ENCODE data around the gene DNAJC7. TPM values are rescaled to one million over a fixed set of nuclear protein-coding genes. Genes with fewer than 3 reads are reported as not detected.

The DNAJC7 gene
- total RNA-seq, 2 experiments from 2014 or later: 86.6 to 94.8 TPM

- ATAC-seq (no peak), DNase-seq (no peak)
- H3K4me1 Mint-ChIP-seq: no peaks in the 10 kb centered on the region
- H3K36me3 Mint-ChIP-seq (ENCODE audit: low read depth): no peaks in the 10 kb centered on the region
- H3K9me3 Mint-ChIP-seq (ENCODE audit: low read depth): no peaks in the 10 kb centered on the region
- CTCF ChIA-PET: interaction anchor here (0.6 to 1.3 kb wide), 5 partner anchors 13 to 231 kb away, joined by 3 to 4 read pairs (median 4); no protein-coding TSS in a partner anchor
- POLR2A ChIA-PET: interaction anchor here (0.7 kb wide), 1 partner anchor 82 kb away, joined by 3 read pairs; no protein-coding TSS in a partner anchor
- intact Hi-C loops (cut with DNase I, micrococcal nuclease): no loop called here
- no peaks in the 10 kb centered on the region for H3K27me3 Mint-ChIP-seq
- no peak overlapping the region for H3K27ac Mint-ChIP-seq
- no peak overlapping the region for H3K4me3 Mint-ChIP-seq
These were observed 68.3 kb downstream of the DNAJC7 start for GRCh38 chr17:41948762-41949460.

- no peaks in the 10 kb centered on the region for H3K36me3 Mint-ChIP-seq (ENCODE audit: low read depth)
- H3K27me3 Mint-ChIP-seq: no peaks in the 10 kb centered on the region
- no peak overlapping the region for H3K27ac Mint-ChIP-seq
- H3K4me1 Mint-ChIP-seq: no peaks in the 10 kb centered on the region
- ATAC-seq (no peak), DNase-seq (no peak)
- no peaks in the 10 kb centered on the region for H3K9me3 Mint-ChIP-seq (ENCODE audit: low read depth)
- POLR2A ChIA-PET: no interaction called here
- CTCF ChIA-PET: interaction anchor here (1.3 kb wide), 1 partner anchor 16 kb away, joined by 4 read pairs; no protein-coding TSS in a partner anchor
- no peak overlapping the region for H3K4me3 Mint-ChIP-seq
- intact Hi-C loops (cut with DNase I, micrococcal nuclease): no loop called here
These were observed 72.3 kb downstream of the DNAJC7 start for GRCh38 chr17:41944943-41945342.

- ATAC-seq (no peak), DNase-seq (no peak)
- Mint-ChIP-seq H3K27ac (no peak overlapping the region), H3K9me3 (ENCODE audit: low read depth) (no peaks in the 10 kb centered on the region), H3K36me3 (ENCODE audit: low read depth) (no peaks in the 10 kb centered on the region), H3K27me3 (no peaks in the 10 kb centered on the region), H3K4me3 (no peak overlapping the region), H3K4me1 (no peaks in the 10 kb centered on the region)
- CTCF ChIA-PET: interaction anchor here (0.7 kb wide), 1 partner anchor 185 kb away, joined by 3 read pairs; no protein-coding TSS in a partner anchor
- POLR2A ChIA-PET: interaction anchor here (1.0 kb wide), 1 partner anchor 15 kb away, joined by 3 read pairs; no protein-coding TSS in a partner anchor
- intact Hi-C loops (cut with DNase I, micrococcal nuclease): no loop called here
These were observed 73.7 kb downstream of the DNAJC7 start for GRCh38 chr17:41943492-41943891.

GRCh38 chr17:41942626-41943373 is 74.4 kb downstream of the DNAJC7 start:
- DNase-seq (no peak), ATAC-seq (no peak)
- intact Hi-C loops (cut with DNase I, micrococcal nuclease): no loop called here
- ChIA-PET POLR2A (interaction anchor here (1.0 kb wide), 1 partner anchor 16 kb away, joined by 3 read pairs; no protein-coding TSS in a partner anchor), CTCF (interaction anchor here (0.7 kb wide), 1 partner anchor 186 kb away, joined by 3 read pairs; no protein-coding TSS in a partner anchor)
- Mint-ChIP-seq H3K4me3 (no peak overlapping the region), H3K27me3 (no peaks in the 10 kb centered on the region), H3K36me3 (ENCODE audit: low read depth) (no peaks in the 10 kb centered on the region), H3K27ac (no peak overlapping the region), H3K9me3 (ENCODE audit: low read depth) (no peaks in the 10 kb centered on the region), H3K4me1 (no peaks in the 10 kb centered on the region)

- ChIA-PET POLR2A (no interaction called here), CTCF (no interaction called here)
- DNase-seq: no peak
- H3K36me3 Mint-ChIP-seq (ENCODE audit: low read depth): no peaks in the 10 kb centered on the region
- H3K27me3 Mint-ChIP-seq: no peaks in the 10 kb centered on the region
- ATAC-seq: no peak
- H3K4me1 Mint-ChIP-seq: no peaks in the 10 kb centered on the region
- no peak overlapping the region for H3K27ac Mint-ChIP-seq
- H3K9me3 Mint-ChIP-seq (ENCODE audit: low read depth): no peaks in the 10 kb centered on the region
- intact Hi-C loops (cut with DNase I, micrococcal nuclease): no loop called here
- no peak overlapping the region for H3K4me3 Mint-ChIP-seq
These were observed 76.1 kb downstream of the DNAJC7 start for GRCh38 chr17:41941168-41941567.

- ATAC-seq (no peak), DNase-seq (no peak)
- Mint-ChIP-seq H3K9me3 (ENCODE audit: low read depth) (no peaks in the 10 kb centered on the region), H3K4me3 (no peak overlapping the region), H3K4me1 (no peaks in the 10 kb centered on the region), H3K36me3 (ENCODE audit: low read depth) (no peaks in the 10 kb centered on the region), H3K27me3 (no peaks in the 10 kb centered on the region), H3K27ac (no peak overlapping the region)
- POLR2A ChIA-PET: no interaction called here
- intact Hi-C loops (cut with DNase I, micrococcal nuclease): no loop called here
- CTCF ChIA-PET: interaction anchor here (0.7 to 1.2 kb wide), 3 partner anchors 9 to 128 kb away, joined by 3 to 4 read pairs (median 4); no protein-coding TSS in a partner anchor
These were observed 77.5 kb downstream of the DNAJC7 start for GRCh38 chr17:41939693-41940090.

GRCh38 chr17:41939044-41939692 is 78.1 kb downstream of the DNAJC7 start:
- ChIA-PET CTCF (interaction anchor here (1.0 to 1.2 kb wide), 2 partner anchors 8 to 128 kb away, joined by 4 read pairs; no protein-coding TSS in a partner anchor), POLR2A (no interaction called here)
- Mint-ChIP-seq H3K9me3 (ENCODE audit: low read depth) (no peaks in the 10 kb centered on the region), H3K27ac (no peak overlapping the region), H3K36me3 (ENCODE audit: low read depth) (no peaks in the 10 kb centered on the region), H3K4me3 (no peak overlapping the region), H3K27me3 (no peaks in the 10 kb centered on the region), H3K4me1 (no peaks in the 10 kb centered on the region)
- intact Hi-C loops (cut with DNase I, micrococcal nuclease): no loop called here
- ATAC-seq (no peak), DNase-seq (no peak)

GRCh38 chr17:41937970-41938954 is 79.0 kb downstream of the DNAJC7 start:
- CTCF ChIA-PET: interaction anchor here (0.6 to 1.2 kb wide), 5 partner anchors 7 to 201 kb away, joined by 3 to 5 read pairs (median 4); no protein-coding TSS in a partner anchor
- ATAC-seq: no peak
- Mint-ChIP-seq H3K27me3 (no peaks in the 10 kb centered on the region), H3K4me1 (no peaks in the 10 kb centered on the region), H3K27ac (no peak overlapping the region), H3K36me3 (ENCODE audit: low read depth) (no peaks in the 10 kb centered on the region), H3K9me3 (ENCODE audit: low read depth) (no peaks in the 10 kb centered on the region), H3K4me3 (no peak overlapping the region)
- POLR2A ChIA-PET: interaction anchor here (0.5 kb wide), 1 partner anchor 832 kb away, joined by 3 read pairs; no protein-coding TSS in a partner anchor
- intact Hi-C loops (cut with DNase I, micrococcal nuclease): no loop called here
- DNase-seq: no peak

GRCh38 chr17:41935641-41936040 is 81.6 kb downstream of the DNAJC7 start:
- ATAC-seq: no peak
- intact Hi-C loops (cut with DNase I, micrococcal nuclease): no loop called here
- POLR2A ChIA-PET: no interaction called here
- peaks cover 8% of the 10 kb centered on the region for H3K4me1 Mint-ChIP-seq
- H3K9me3 Mint-ChIP-seq (ENCODE audit: low read depth): no peaks in the 10 kb centered on the region
- H3K36me3 Mint-ChIP-seq (ENCODE audit: low read depth): no peaks in the 10 kb centered on the region
- CTCF ChIA-PET: no interaction called here
- no peak overlapping the region for H3K27ac Mint-ChIP-seq
- no peak for DNase-seq
- no peak overlapping the region for H3K4me3 Mint-ChIP-seq
- H3K27me3 Mint-ChIP-seq: no peaks in the 10 kb centered on the region

- Mint-ChIP-seq H3K4me3 (no peak overlapping the region), H3K27ac (no peak overlapping the region), H3K27me3 (no peaks in the 10 kb centered on the region), H3K4me1 (peaks cover 21% of the 10 kb centered on the region), H3K36me3 (ENCODE audit: low read depth) (peaks cover 6% of the 10 kb centered on the region), H3K9me3 (ENCODE audit: low read depth) (no peaks in the 10 kb centered on the region)
- ATAC-seq: no peak
- intact Hi-C loops (cut with DNase I, micrococcal nuclease): loop anchor here in 1 of 2 experiments (5.0 kb wide), 1 partner anchor 34 kb away; the partner anchor contains the start of gene CNP
- CTCF ChIA-PET: interaction anchor here (2.0 kb wide), 1 partner anchor 30 kb away, joined by 9 read pairs; no protein-coding TSS in a partner anchor
- DNase-seq: no peak
- POLR2A ChIA-PET: interaction anchor here (0.6 to 0.7 kb wide), 2 partner anchors 89 to 94 kb away, joined by 3 read pairs; no protein-coding TSS in a partner anchor
These were observed 84.3 kb downstream of the DNAJC7 start for GRCh38 chr17:41932816-41933389.

Measured in activated CD4-positive, alpha-beta T cell treated with anti-CD3 and anti-CD28 coated beads for 36 hours (primary cell).